Cerebellar cortex (tissue), 1 donor: ENCODE measurements around the gene TRIO.

ENCODE experiments used
- DNase-seq: peaks from one replicate; pipeline ENCODE4 v3.0.0-alpha.2; 2015; ENCODE audit warnings: low spot score

Gene TRIO

DNA sequence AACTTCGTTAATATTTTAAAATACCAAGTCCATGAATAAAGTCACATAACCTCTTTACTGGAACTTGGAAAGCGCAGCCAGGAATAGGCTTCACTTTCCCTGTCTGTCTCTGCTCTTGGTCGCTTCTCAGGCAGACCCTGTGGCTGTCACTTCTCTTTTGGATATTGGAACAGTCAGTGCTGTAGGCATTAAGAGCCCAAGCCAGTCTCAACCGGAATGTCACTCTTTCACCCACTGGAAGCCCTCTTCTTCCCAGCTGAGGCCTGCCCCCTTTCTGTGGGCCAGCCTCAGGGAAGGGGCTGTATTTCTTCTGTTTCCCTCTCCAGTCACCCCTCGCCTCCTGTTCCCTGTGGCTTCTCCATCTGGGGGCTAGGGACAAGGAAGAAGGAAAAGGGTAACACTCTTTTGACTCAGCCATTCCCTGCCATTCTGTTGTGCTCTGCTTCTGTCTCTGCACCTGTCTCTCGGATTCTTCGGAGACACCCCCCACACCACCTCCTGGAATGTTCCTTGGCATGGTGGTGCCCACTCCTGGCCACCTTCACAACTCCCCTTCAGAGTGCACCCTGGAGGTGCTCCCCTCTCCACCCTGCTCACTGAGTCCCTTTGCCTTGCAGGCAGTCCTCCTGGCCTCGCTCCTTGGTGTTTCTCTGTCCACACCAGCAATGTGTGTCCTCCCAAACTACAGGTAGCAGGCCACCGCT lies 103.4 kb downstream of the TRIO start:
- DNase-seq, result no peak

- DNase-seq, result no peak
Observed at GRCh38 chr5:14247054-14247386, 103.9 kb downstream of the TRIO start.

GRCh38 chr5:14249258-14250082 lies 106.3 kb downstream of the TRIO start:
- no peak for DNase-seq

GRCh38 chr5:14250084-14250695 lies 107.0 kb downstream of the TRIO start:
- peak; percentile 96 for DNase-seq

DNA sequence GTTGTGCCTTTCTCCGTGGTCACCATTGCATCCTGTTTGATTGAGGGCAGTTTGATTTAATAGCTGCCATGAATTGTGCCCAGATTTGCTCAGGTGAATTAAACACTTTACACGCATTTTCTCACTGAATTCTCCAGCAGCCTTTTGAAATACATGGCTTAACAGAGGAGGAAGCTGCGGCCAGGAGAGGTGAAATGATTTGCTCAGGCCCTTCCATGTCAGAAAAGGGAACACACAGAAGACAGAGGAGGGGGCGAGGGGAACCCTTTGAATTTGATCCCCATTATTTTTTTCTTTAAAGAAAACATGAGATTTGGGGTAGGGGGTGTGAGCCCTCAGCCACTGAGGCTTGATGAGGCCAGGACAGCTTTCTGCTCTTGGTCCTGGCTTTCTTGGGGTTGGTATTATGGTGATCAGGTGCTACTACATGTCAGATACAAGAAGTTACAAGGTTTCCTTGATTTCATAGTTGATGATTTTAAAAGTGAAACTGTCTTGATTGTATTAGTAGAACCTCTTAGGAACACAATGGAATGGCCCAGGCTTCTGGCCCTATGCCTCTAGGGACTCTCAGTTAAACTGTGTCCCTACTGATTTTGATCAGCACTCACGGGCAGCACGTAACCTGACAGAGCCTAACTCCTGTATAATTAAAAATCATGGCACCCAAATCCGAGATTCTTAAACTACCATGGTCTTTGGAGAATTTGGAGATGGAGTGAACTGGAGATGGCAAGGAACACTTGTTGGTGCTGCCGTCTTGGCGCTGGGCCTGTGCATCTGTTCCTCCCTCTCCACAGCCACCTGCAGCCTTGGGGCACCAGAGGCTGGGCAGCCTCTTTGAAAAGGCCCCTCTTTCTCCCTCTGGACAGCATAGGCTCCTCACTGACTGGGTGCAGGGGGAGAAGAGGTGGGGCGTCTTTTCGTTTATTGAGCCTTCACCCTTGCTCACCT lies 107.9 kb downstream of the TRIO start:
- DNase-seq, result no peak

DNA sequence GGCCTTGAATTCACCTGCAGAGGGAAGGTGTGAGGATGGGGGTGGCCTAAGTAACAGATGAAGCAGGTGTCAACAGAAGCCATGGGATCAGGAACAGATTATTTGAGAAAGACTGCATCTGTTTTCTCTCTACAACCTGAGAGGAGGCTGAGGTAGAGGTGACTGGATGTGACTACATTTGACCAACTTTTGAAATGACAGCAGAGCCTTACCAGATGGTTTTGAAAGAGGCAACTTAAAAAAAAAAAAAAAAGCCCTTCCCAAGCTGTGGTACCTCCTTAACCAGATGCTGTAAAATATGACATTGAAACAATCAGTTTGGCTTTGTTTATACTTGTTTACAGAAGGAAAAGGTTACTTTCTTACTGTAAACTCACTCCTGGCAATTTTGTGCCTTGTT lies 108.6 kb downstream of the TRIO start:
- no peak for DNase-seq

DNA sequence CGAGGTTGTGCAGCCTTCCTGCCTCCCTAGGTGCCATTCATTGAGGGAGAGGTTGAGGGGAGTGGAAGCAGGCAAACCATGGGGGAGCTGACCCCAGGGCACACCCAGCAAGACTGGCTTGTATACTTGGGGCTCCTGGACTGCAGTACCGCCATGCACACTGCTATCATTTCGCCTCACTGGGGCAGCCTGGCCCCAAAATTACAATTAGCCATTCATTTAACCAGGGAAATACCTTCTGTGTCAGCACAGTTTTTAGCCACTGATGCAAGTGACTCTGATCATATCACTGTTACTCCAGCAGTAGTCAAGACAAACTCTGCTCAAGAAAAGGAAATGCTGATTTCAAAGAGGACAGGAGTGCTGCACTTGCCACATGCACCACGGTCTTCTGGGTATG lies 109.7 kb downstream of the TRIO start:
- DNase-seq, result no peak

DNA sequence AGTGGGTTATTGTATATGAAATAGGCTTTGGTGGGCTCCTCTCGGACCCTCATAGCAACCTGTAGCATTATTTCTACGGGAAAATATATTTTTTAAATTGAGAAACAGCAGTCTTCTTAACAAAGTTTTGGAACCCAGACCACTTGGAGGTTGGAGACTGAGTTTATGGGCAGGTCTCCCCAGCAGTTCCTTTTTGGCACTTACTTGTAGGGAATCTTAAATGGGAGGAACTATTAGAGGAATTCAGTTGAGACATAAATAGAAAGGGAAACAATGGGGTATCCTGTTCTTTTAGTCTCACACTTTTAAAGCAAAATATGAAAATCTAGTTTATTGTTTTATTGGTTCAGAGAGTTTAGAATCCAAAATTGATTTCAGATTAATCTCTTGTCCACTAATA lies 111.5 kb downstream of the TRIO start:
- no peak for DNase-seq

DNA sequence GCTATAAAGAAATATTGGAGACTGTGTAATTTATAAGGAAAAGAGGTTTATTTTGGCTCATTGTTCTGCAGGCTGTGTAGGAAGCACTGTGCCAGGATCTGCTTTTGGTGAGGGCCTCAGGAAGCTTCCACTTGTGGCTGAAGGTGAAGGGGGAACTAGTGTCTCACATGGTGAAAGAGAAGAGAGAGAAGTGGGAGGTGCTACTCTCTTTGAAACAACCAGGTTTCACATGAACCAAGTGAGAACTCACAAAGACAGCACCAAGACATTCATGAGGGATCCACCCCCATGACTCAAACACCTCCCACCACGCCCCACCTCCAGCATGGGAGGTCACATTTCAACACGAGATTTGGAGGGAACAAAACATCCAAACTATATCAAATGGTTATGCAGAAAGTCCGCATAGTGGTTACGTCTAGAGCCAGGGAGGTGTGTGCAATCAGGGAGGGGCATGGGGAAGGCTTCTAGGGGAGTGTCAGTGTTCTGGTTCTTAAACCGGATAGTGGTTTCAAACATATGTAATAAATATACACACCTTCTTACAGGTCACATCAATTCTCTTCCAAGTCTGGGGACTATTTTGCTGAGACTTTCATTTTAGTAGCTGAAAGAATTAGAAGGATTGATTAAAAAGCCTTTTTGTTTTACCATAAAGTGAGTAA lies 113.0 kb downstream of the TRIO start:
- DNase-seq, result no peak

DNA sequence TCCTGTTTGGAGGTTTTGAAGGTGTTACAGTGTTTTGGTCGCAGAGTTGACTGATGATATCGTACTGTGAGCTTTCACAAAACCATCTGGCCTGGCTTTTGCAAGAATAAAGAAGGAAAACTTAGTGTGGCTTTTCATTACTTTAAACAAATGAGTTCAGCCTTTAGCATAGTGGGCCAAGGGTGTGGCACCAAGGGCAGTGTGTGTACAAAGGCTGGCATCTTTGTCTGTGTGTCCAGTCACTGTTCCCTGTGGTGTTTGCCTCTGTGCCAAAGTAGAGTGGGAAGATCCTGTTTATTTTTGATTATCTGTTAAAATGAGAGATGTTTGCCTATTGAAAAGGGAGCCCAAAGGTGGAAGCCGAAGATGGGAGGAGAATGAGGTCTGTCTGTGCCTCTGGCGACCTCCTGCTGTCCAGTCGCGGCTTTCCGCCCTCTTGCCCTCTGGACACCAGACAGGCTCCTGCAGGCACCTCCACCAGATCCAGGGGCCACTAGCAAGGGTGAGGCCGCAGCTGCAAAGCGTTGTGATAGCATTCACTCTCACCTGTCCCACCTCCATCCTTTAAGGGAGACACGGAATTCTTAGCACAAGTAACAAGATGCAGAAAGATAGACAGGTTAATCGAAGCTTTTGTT lies 113.7 kb downstream of the TRIO start:
- DNase-seq, result no peak

DNA sequence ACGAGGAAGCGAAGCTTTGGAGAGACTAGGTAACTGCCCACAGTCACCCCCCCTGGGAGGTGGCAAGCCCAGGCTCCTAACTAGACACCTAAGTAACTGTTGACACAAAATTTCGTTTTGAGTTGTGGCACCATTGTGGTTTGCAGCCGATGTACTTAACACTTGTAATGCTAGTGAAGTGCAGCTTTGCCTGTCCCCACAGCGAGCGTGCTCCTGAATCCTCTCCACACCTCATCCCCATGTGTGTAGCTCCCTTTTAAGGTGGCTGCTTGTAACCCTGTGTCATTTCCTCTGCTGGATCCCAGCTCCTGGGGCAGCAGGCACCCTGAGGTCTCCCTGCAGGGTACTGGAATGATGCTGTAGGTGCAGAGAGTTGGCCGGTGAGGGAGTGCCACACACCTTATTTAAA lies 114.9 kb downstream of the TRIO start:
- no peak for DNase-seq

GRCh38 chr5:14258840-14259239 lies 115.7 kb downstream of the TRIO start:
- peak; percentile 44 for DNase-seq

DNA sequence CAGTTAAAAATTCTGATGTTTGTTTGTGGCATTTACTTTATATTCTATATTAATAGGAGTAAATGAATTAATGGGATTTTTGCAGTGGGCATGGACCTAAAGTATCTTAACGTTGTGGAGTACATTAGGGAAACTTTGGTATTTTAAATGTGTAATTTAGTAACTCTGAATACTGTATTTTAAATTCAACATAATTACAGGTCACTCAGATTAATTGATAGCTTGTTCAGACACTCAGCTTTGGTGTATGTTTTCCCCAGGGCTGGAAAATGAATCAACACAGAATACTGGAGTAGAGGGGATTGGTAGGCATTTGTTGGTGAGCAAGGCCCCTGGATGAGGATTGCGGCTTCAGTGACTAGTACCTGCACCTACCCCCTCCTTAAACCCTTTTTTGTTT lies 117.5 kb downstream of the TRIO start:
- DNase-seq, result no peak

DNA sequence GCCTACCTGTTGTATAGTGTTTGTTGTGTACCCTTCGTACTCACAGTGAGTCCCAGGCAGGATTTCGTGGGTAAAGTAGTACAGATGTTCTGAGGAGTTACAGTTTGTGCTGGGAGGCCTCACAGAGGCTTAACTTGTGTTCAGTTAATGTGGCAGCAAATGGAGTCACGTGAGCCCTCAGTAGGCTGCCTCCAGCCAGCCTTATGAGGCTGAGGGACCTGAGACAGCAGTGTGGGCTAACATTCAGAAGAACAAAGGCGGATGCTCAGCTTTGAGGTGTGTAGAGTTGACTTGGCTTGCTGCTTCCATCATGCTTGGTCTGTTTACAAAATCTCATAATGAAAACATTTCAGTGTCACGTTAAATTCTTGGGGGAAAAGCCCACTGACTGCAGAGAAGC lies 118.1 kb downstream of the TRIO start:
- no peak for DNase-seq

GRCh38 chr5:14261856-14262611 lies 118.9 kb downstream of the TRIO start:
- no peak for DNase-seq

- DNase-seq, result no peak
Observed at GRCh38 chr5:14263113-14263512, 120.0 kb downstream of the TRIO start.

DNA sequence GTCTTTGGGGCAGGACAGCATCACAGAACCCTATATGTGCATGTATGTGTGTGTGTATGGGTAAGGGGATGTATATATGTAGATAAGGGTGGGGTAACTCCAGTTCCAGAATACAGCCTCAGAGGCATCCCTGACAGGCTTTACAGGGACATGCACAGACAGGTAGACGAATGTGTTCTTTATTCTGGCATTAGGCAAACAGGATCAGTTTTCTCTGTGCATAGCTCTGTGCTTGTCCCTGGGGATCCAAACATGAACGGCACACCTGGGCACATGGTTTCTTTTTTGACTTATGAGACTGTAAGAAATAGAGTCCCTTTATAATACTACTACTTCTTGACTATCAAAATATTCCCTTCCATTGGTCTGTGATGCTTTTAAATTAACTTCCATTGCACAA lies 120.6 kb downstream of the TRIO start:
- DNase-seq, result no peak

- DNase-seq, result peak; percentile 93
Observed at GRCh38 chr5:14264605-14265316, 121.6 kb downstream of the TRIO start.

- no peak for DNase-seq
Observed at GRCh38 chr5:14265570-14265969, 122.4 kb downstream of the TRIO start.

DNA sequence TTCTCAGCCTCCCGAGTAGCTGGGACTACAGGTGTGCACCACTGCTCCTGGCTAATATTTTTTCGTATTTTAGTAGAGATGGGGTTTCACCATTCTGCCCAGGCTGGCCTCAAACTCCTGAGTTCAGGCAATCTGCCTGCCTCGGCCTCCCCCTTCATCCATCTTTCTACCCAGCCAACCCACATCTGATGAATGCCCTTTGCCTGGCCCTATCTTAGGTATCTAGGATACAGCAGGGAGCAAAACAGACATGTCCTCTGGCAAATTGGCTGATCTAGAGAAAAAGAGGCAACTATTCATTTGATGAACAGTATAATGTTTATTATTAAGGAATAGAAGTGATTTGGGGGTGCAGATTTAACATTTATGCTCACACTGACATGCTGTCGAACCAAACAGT lies 123.0 kb downstream of the TRIO start:
- no peak for DNase-seq
